H1 (cell line): ENCODE data around the gene DAPL1. TPM values are rescaled to one million over a fixed set of nuclear protein-coding genes. Genes with fewer than 3 reads are reported as not detected.

Experiments used
- CTCF ChIA-PET: fragments of 300-600 bp; sonication (Branson Sonifier 250); formaldehyde crosslinking; loops from one replicate; lab custom pipeline; 2021; ENCODE audit not compliant: partially characterized antibody; lab: Charles Lee
- POLR2A ChIA-PET: fragments of 300-600 bp; sonication (Branson Sonifier 250); formaldehyde crosslinking; loops from one replicate; lab custom pipeline; 2021; ENCODE audit warnings: inconsistent platforms; ENCODE audit not compliant: partially characterized antibody; lab: Charles Lee
- DNase-seq, 2 experiments: peaks; one replicate each; pipeline versions ENCODE4 v3.0.0 to v3.0.0-alpha.2; 2010 to 2022; ENCODE audit warnings: low spot score in 2 of 2, low read depth in 1 of 2, mixed read lengths in 1 of 2
- FAIRE-seq: peaks from 2 replicates; lab custom pipeline; 2011; peaks lifted over from hg19 to GRCh38; lab: Jason Lieb, UNC
- H2AFZ ChIP-seq: 2 replicates; pipeline ENCODE4 v1.8.1; 2012; ENCODE audit warnings: low read length, inconsistent platforms
- H2AK5ac ChIP-seq: 2 replicates; pipeline ENCODE4 v1.6.1; 2013; ENCODE audit warnings: low read depth, low read length
- H2BK120ac ChIP-seq: replicated peaks from 2 replicates; pipeline ENCODE3; 2013; ENCODE audit warnings: low read depth, low read length, inconsistent platforms
- H2BK12ac ChIP-seq: 2 replicates; pipeline ENCODE4 v1.6.1; 2013; ENCODE audit warnings: low read depth, low read length
- H2BK15ac ChIP-seq: 2 replicates; pipeline ENCODE4 v1.6.1; 2013; ENCODE audit warnings: low read length
- H2BK20ac ChIP-seq: 2 replicates; pipeline ENCODE4 v1.6.1; 2013; ENCODE audit warnings: low read length
- H2BK5ac ChIP-seq: 2 replicates; pipeline ENCODE4 v1.6.1; 2013; ENCODE audit warnings: low read depth, low read length
- H3K14ac ChIP-seq: 2 replicates; pipeline ENCODE4 v1.6.1; 2013; ENCODE audit warnings: inconsistent platforms; ENCODE audit not compliant: insufficient read length
- H3K18ac ChIP-seq: 2 replicates; pipeline ENCODE4 v1.6.1; 2013; ENCODE audit warnings: low read length; ENCODE audit errors: extremely low read depth
- H3K23ac ChIP-seq: 2 replicates; pipeline ENCODE4 v1.6.1; 2013; ENCODE audit warnings: inconsistent platforms; ENCODE audit not compliant: insufficient read length
- H3K23me2 ChIP-seq: 2 replicates; pipeline ENCODE4 v1.6.1; 2013; ENCODE audit warnings: low read depth, low read length
- H3K27ac ChIP-seq: 2 replicates; pipeline ENCODE4 v1.6.1; 2011; ENCODE audit warnings: low read depth, low read length, inconsistent platforms
- H3K27me3 ChIP-seq, 4 experiments: replicated peaks in 1 of 4; 1 replicate in 1 of 4; 2 replicates in 3 of 4; pipeline versions ENCODE4 v1.6.1 to v1.8.1; 2011 to 2013; ENCODE audit warnings: low read length in 3 of 4, mild to moderate bottlenecking in 3 of 4, inconsistent platforms in 2 of 4, mixed read lengths in 2 of 4, moderate library complexity in 1 of 4; ENCODE audit not compliant: control insufficient read depth in 3 of 4, insufficient read depth in 3 of 4; ENCODE audit errors: extremely low read depth in 1 of 4
- H3K36me3 ChIP-seq, 4 experiments: 2 replicates each; pipeline versions ENCODE4 v1.6.1 to v1.8.1; 2011 to 2013; ENCODE audit warnings: mild to moderate bottlenecking in 4 of 4, low read length in 3 of 4, moderate library complexity in 2 of 4, control low read depth in 1 of 4, inconsistent platforms in 1 of 4; ENCODE audit not compliant: insufficient read depth in 4 of 4, control insufficient read depth in 2 of 4
- H3K4ac ChIP-seq: replicated peaks from 2 replicates; pipeline ENCODE3; 2013; ENCODE audit warnings: low read length, low read depth, mixed read lengths, inconsistent platforms; ENCODE audit not compliant: insufficient read length
- H3K4me1 ChIP-seq, 4 experiments: replicated peaks in 1 of 4; 1 replicate in 1 of 4; 2 replicates in 3 of 4; pipeline versions ENCODE4 v1.6.1 to v1.8.1; 2011 to 2013; ENCODE audit warnings: low read length in 3 of 4, inconsistent platforms in 2 of 4, mixed read lengths in 1 of 4; ENCODE audit not compliant: insufficient read depth in 4 of 4, control insufficient read depth in 3 of 4
- H3K4me2 ChIP-seq, 2 experiments: 2 replicates each; pipeline versions ENCODE4 v1.6.1 to v1.8.1; 2011 to 2013; ENCODE audit warnings: low read depth in 2 of 2, low read length in 2 of 2, control low read depth in 1 of 2, inconsistent platforms in 1 of 2, mild to moderate bottlenecking in 1 of 2; ENCODE audit not compliant: insufficient read depth in 1 of 2
- H3K4me3 ChIP-seq, 4 experiments: fragments of 200-600, 300-600 bp in 1 of 4; sonication (generic), shearing (Covaris generic), sonication (Bioruptor Twin) in 1 of 4; 2 replicates each; pipeline versions ENCODE4 v1.5.1 to v1.8.1; 2011 to 2016; ENCODE audit warnings: low read length in 4 of 4, low read depth in 3 of 4, control low read depth in 2 of 4, inconsistent platforms in 2 of 4, mild to moderate bottlenecking in 2 of 4, mixed read lengths in 1 of 4, moderate library complexity in 1 of 4; ENCODE audit not compliant: insufficient read depth in 2 of 4; ENCODE audit errors: extremely low read depth in 1 of 4
- H3K56ac ChIP-seq: replicated peaks from 2 replicates; pipeline ENCODE3; 2013; ENCODE audit warnings: low read depth, mild to moderate bottlenecking, mixed read lengths, low read length, inconsistent platforms; ENCODE audit not compliant: insufficient read length
- H3K79me1 ChIP-seq: 2 replicates; pipeline ENCODE4 v1.6.1; 2013; ENCODE audit warnings: low read depth, low read length, control low read depth
- H3K79me2 ChIP-seq, 2 experiments: 2 replicates each; pipeline versions ENCODE4 v1.6.1 to v1.8.1; 2012 to 2013; ENCODE audit warnings: low read length in 2 of 2, mild to moderate bottlenecking in 2 of 2, inconsistent platforms in 1 of 2; ENCODE audit not compliant: insufficient read depth in 2 of 2, control insufficient read depth in 1 of 2
- H3K9ac ChIP-seq, 4 experiments: replicated peaks in 1 of 4; 1 replicate in 1 of 4; 2 replicates in 3 of 4; pipeline versions ENCODE4 v1.6.1 to v1.8.1; 2011 to 2013; ENCODE audit warnings: low read depth in 3 of 4, low read length in 3 of 4, control low read depth in 2 of 4, mild to moderate bottlenecking in 2 of 4, moderate library complexity in 2 of 4, inconsistent platforms in 1 of 4; ENCODE audit errors: extremely low read depth in 1 of 4
- H3K9me3 ChIP-seq, 2 experiments: 2 replicates each; pipeline versions ENCODE4 v1.6.1 to v1.8.1; 2012 to 2013; ENCODE audit warnings: mild to moderate bottlenecking in 2 of 2, moderate library complexity in 2 of 2, control low read depth in 1 of 2, inconsistent platforms in 1 of 2, low read depth in 1 of 2, low read length in 1 of 2, mixed read lengths in 1 of 2; ENCODE audit not compliant: insufficient read depth in 2 of 2
- H4K20me1 ChIP-seq, 2 experiments: replicated peaks in 1 of 2; 2 replicates each; pipeline versions ENCODE3 to v1.8.1; 2011 to 2013; ENCODE audit warnings: inconsistent platforms in 2 of 2, low read length in 2 of 2, mild to moderate bottlenecking in 1 of 2; ENCODE audit not compliant: insufficient read depth in 2 of 2, control insufficient read depth in 1 of 2
- H4K5ac ChIP-seq: 2 replicates; pipeline ENCODE4 v1.6.1; 2013; ENCODE audit warnings: low read length, low read depth, mixed read lengths, inconsistent platforms; ENCODE audit not compliant: insufficient read length
- H4K8ac ChIP-seq: 2 replicates; pipeline ENCODE4 v1.8.0; 2013; ENCODE audit warnings: mild to moderate bottlenecking, moderate library complexity, low read length, inconsistent platforms; ENCODE audit not compliant: insufficient read depth; ENCODE audit errors: extremely low read depth
- H4K91ac ChIP-seq: replicated peaks from 2 replicates; pipeline ENCODE3; 2013; ENCODE audit warnings: low read length, mixed read lengths, inconsistent platforms; ENCODE audit not compliant: insufficient read length
- BACH1 ChIP-seq: IDR thresholded peaks from 2 replicates; pipeline ENCODE4 v1.6.1; 2012; ENCODE audit warnings: low read length, improper control_type of control experiment
- GTF2F1 ChIP-seq: IDR thresholded peaks from 2 replicates; pipeline ENCODE4 v1.6.1; 2012; ENCODE audit warnings: low read depth, low read length, improper control_type of control experiment, borderline replicate concordance
- MAFK ChIP-seq: IDR thresholded peaks from 2 replicates; pipeline ENCODE4 v1.6.1; 2012; ENCODE audit warnings: low read depth, mild to moderate bottlenecking, improper control_type of control experiment, low read length
- POLR2A ChIP-seq, 2 experiments: IDR thresholded peaks; 1 replicate in 1 of 2; 2 replicates in 1 of 2; pipeline ENCODE4 v1.6.1; 2011; ENCODE audit warnings: low read depth in 2 of 2, low read length in 2 of 2, mild to moderate bottlenecking in 2 of 2; ENCODE audit errors: control extremely low read depth in 1 of 2
- SIX5 ChIP-seq: IDR thresholded peaks from 2 replicates; pipeline ENCODE4 v1.6.1; 2011; ENCODE audit warnings: mild to moderate bottlenecking, low read depth, low read length
- TBP ChIP-seq: IDR thresholded peaks from 2 replicates; pipeline ENCODE4 v1.6.1; 2011; ENCODE audit warnings: low read depth, low read length, improper control_type of control experiment
- WGBS, 2 experiments: shearing (Covaris generic) in 1 of 2; methylation state at CpG; one replicate each; pipeline versions ENCODE4 v1.1.6 to v1.1.7; 2013 to 2015; ENCODE audit warnings: low lambda C conversion rate in 2 of 2, mixed read lengths in 2 of 2, inconsistent platforms in 1 of 2, low coverage in 1 of 2, missing lambda C conversion rate in 1 of 2; ENCODE audit not compliant: insufficient replicate concordance in 2 of 2, insufficient coverage in 1 of 2, insufficient read length in 1 of 2; ENCODE audit errors: extremely low coverage in 1 of 2, missing lambda C conversion rate in 1 of 2; 5-methylcytosine and 5-hydroxymethylcytosine counted together
- polyA plus RNA-seq, 7 experiments: library from polyadenylated mRNA; depleted of rRNA in 3 of 7; stranded (reverse) in 5 of 7; unstranded in 2 of 7; fragments of >200 nt in 5 of 7; fragments of 200-250 nt in 2 of 7; gene quantifications; 1 replicate in 5 of 7; 2 replicates in 1 of 7; 4 replicates in 1 of 7; pipeline versions ENCODE4 v1.2.1 to v1.2.3, GENCODE V29; 2011 to 2013; ENCODE audit warnings: missing spikeins in 2 of 7, mixed read lengths in 2 of 7
- total RNA-seq: library from RNA; stranded (reverse); fragmentation: NEBNext Ultra II Directional; extraction: Animal tissue kit (Norgen Biotek cat#: 25700); gene quantifications from 2 replicates; pipeline ENCODE4 v1.2.1, GENCODE V29; 2021

DAPL1 gene
- total and polyA plus RNA-seq, 2 of the 8 experiments (the other 6 are each of a cell fraction or from before 2014, with no cell fraction given) = not detected

- no peak overlapping the region for H4K8ac ChIP-seq
- TF ChIP-seq SIX5 (no peak), POLR2A (IDR thresholded peaks at IDR 0.05; ENCODE audit: control extremely low read depth in 1 of 2, low read depth in 2 of 2, low read length in 2 of 2) (no peak), GTF2F1 (no peak), MAFK (peak; percentile 66), BACH1 (peak; percentile 58; the same call in 1 of the 2 replicates), TBP (no peak)
- TF ChIP-seq, all 59 proteins: peak for 2
- no peak overlapping the region for H2BK15ac ChIP-seq
- H3K56ac ChIP-seq = no peak overlapping the region
- H3K79me2 ChIP-seq = no peaks in the 10 kb centered on the region
- 84% methylated on average over 4 of the region's 4 CpGs; no CpG with 5 or more reads in 1 of the 2 experiments for WGBS, 2 experiments
- no peak overlapping the region for H2AK5ac ChIP-seq
- H3K36me3 ChIP-seq = no peaks in the 10 kb centered on the region
- H3K14ac ChIP-seq = no peak overlapping the region
- H3K27ac ChIP-seq = no peak overlapping the region
- H3K9me3 ChIP-seq = no peaks in the 10 kb centered on the region
- no peak overlapping the region for H2BK5ac ChIP-seq
- H2BK20ac ChIP-seq = no peak overlapping the region
- H2BK120ac ChIP-seq = no peak overlapping the region
- ChIA-PET CTCF (interaction anchor here (1.4 kb wide), 1 partner anchor 27 kb away, joined by 6 read pairs; no protein-coding TSS in a partner anchor), POLR2A (no interaction called here)
- H3K4ac ChIP-seq = no peak overlapping the region
- no peak overlapping the region for H3K9ac ChIP-seq
- H3K4me3 ChIP-seq = no peak overlapping the region
- no peak overlapping the region for H2BK12ac ChIP-seq
- H3K79me1 ChIP-seq = no peaks in the 10 kb centered on the region
- H2AFZ ChIP-seq = peak overlapping the region; percentile 79; the same call in 1 of the 2 replicates
- H4K91ac ChIP-seq = no peak overlapping the region
- no peaks in the 10 kb centered on the region for H3K23me2 ChIP-seq
- no peak overlapping the region for H4K5ac ChIP-seq
- no peak overlapping the region for H3K23ac ChIP-seq
- H3K4me1 ChIP-seq = peaks cover 0 to 5% (median 1%) of the 10 kb centered on the region in 4 experiments; a peak in 1 of 7 replicates
- H3K18ac ChIP-seq = no peak overlapping the region
- no peak overlapping the region for H3K4me2 ChIP-seq
- no peak for DNase-seq
- FAIRE-seq = no peak
- no peaks in the 10 kb centered on the region for H3K27me3 ChIP-seq
- no peaks in the 10 kb centered on the region for H4K20me1 ChIP-seq
Observed at GRCh38 chr2:158781353-158781961, 13.7 kb upstream of the DAPL1 start.
